Thyroid gland (tissue), 4 donors: Measurements from ENCODE around the gene KRTAP12-4. TPM values are rescaled to one million over a fixed set of nuclear protein-coding genes. Genes with fewer than 3 reads are reported as not detected.
"Not testable (repeated sequence)": the region's sequence is repeated elsewhere in the genome, so short reads cannot be mapped to it uniquely, and the experiment has no call there.

ENCODE experiments used
- DNase-seq, 2 donors: peaks; one replicate each; pipeline ENCODE4 v3.0.0-alpha.2; 2019
- H3K27ac ChIP-seq, 3 donors: fragments of 200-600 bp; sonication (generic); 1 replicate in 2 of 3; 2 replicates in 1 of 3; pipeline ENCODE4 v1.5.1; 2016 to 2019; ENCODE audit warnings: mild to moderate bottlenecking in 1 of 3, moderate library complexity in 1 of 3
- H3K27me3 ChIP-seq: fragments of 200-600 bp; sonication (generic); one replicate; pipeline ENCODE4 v1.5.1; 2019
- H3K36me3 ChIP-seq, 2 donors: fragments of 200-600 bp; sonication (generic); one replicate each; pipeline ENCODE4 v1.5.1; 2016 to 2019
- H3K4me1 ChIP-seq, 2 donors: fragments of 200-600 bp; sonication (generic); one replicate each; pipeline ENCODE4 v1.5.1; 2017 to 2019
- H3K4me3 ChIP-seq, 3 donors: fragments of 200-600 bp; sonication (generic); replicated peaks in 1 of 3; 1 replicate in 2 of 3; 2 replicates in 1 of 3; pipeline ENCODE4 v1.5.1; 2016; ENCODE audit warnings: mild to moderate bottlenecking in 1 of 3
- H3K9me3 ChIP-seq: fragments of 200-600 bp; sonication (generic); one replicate; pipeline ENCODE4 v1.5.1; 2017
- POLR2A ChIP-seq, 2 donors: fragments of 450-650 bp; IDR thresholded peaks; one replicate each; pipeline ENCODE4 v1.6.1; 2017; ENCODE audit warnings: antibody characterized with exemption in 2 of 2, mild to moderate bottlenecking in 2 of 2, moderate library complexity in 1 of 2
- WGBS, 2 donors: methylation state at CpG; one replicate each; pipeline ENCODE4 v1.1.5; 2017; 5-methylcytosine and 5-hydroxymethylcytosine counted together
- intact Hi-C: fragments of 100-400 bp; cut with DNase I; formaldehyde crosslinking; loops from one replicate; pipeline ENCODE4 v1.15.1; 2023
- total RNA-seq, 4 donors: library from RNA; depleted of rRNA; stranded (reverse); fragments of >200 nt; gene quantifications; one replicate each; pipeline ENCODE4 v1.2.3, GENCODE V29; 2016
- TF ChIP-seq, protein P1 (sequence below), 6 experiments: fragments of 200-600 bp in 3 of 6; fragments of 450-650 bp in 3 of 6; sonication (generic) in 3 of 6; IDR thresholded peaks; one replicate each; pipeline ENCODE4 v1.5.1; 2016 to 2019; ENCODE audit warnings: antibody characterized with exemption in 6 of 6, mild to moderate bottlenecking in 2 of 6, inconsistent platforms in 1 of 6, moderate library complexity in 1 of 6

Gene KRTAP12-4
- total RNA-seq, 4 donors from 2014 or later: not detected

DNA sequence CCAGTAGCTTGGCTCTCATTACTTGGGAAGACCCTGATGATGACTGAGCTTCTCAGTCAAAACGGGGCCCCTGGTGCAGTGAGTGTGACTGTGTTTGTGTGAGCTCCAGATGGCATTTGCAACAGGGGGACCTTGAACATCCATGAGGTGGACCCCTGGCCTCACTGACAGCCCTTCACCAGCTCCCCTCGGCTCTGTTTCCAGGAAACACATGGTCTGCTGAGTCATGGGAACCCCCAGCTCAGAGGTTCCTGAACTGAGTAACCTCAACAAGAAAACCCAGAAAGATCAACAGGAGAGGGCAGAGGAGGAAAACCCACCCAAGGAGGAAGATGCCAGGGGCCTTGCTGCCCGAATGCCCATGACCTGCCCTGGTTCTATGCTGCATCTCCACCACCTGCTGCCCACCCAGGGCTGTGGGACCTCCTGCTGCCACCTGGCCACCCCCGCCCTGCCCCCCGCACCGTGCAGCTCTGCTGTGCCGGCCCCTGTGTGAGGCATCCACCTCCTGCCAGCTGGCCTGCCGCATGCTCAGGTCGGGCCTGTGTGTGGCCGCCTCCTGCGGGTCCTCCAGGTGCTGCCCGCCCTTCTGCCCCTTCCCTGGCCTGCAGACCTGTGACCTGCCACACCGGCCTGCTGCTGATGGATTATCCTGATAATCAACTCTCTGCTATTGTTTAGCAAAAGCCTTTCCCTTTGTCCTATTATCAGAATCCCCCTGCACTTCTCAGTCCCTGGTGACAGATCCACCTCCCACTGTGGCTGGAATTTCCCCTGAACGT lies 31.7 kb upstream of the KRTAP12-4 start:
- Histone ChIP-seq H3K36me3 (no peaks in the 10 kb centered on the region), H3K4me3 (no peak overlapping the region), H3K9me3 (no peaks in the 10 kb centered on the region), H3K4me1 (no peaks in the 10 kb centered on the region), H3K27me3 (no peaks in the 10 kb centered on the region), H3K27ac (no peak overlapping the region)
- 56 to 70% methylated on average over 8 to 10 of the region's 14 CpGs for WGBS, 2 donors
- TF ChIP-seq POLR2A (IDR thresholded peaks at IDR 0.05): no peak
- TF ChIP-seq, protein P1, sequence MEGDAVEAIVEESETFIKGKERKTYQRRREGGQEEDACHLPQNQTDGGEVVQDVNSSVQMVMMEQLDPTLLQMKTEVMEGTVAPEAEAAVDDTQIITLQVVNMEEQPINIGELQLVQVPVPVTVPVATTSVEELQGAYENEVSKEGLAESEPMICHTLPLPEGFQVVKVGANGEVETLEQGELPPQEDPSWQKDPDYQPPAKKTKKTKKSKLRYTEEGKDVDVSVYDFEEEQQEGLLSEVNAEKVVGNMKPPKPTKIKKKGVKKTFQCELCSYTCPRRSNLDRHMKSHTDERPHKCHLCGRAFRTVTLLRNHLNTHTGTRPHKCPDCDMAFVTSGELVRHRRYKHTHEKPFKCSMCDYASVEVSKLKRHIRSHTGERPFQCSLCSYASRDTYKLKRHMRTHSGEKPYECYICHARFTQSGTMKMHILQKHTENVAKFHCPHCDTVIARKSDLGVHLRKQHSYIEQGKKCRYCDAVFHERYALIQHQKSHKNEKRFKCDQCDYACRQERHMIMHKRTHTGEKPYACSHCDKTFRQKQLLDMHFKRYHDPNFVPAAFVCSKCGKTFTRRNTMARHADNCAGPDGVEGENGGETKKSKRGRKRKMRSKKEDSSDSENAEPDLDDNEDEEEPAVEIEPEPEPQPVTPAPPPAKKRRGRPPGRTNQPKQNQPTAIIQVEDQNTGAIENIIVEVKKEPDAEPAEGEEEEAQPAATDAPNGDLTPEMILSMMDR (IDR thresholded peaks at IDR 0.05): no peak
- intact Hi-C loops: no loop called here
- DNase-seq: no peak

DNA sequence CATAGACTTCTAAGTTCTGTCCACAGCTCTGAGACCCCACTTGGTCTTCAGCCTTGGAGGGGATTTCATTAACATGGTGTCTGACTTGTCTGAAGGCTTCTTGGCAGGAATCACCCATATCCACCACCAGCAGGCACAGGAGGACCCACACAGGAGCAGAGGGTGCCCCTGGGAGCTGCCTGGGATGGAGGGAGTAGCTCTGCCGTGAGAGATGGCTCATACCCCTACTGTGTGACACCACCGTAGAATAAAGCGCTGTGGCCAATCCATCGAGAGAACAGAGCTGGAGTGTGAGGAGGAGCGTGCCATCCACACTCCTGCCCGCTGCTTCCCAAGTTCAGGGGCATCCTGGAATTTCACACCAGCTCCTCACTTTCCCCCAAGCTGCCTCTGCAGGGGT lies 30.6 kb upstream of the KRTAP12-4 start:
- H3K27me3 ChIP-seq, H3K27ac ChIP-seq, H3K36me3 ChIP-seq, intact Hi-C loops, H3K4me1 ChIP-seq, DNase-seq, H3K4me3 ChIP-seq, H3K9me3 ChIP-seq: not testable (repeated sequence)
- WGBS, 2 donors: 70 to 75% methylated on average over 4 to 6 of the region's 6 CpGs

DNA sequence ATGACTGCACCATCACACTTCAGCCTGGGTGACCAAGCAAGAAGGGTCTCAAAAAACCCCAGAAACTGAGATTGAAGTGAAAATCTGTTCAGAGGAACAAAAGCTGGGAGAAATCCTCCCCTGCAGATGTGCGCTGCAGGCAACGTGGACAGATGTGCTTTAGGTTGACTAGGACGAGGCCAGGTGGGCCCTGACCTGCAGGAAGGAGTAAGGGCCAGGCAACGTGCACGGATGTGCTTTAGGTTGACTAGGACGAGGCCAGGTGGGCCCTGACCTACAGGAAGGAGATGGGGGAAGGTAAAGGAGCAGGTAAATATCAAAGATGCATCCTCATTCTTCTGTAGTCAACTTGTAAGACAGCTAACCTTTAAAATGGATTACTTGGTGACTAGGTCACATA lies 30.0 kb upstream of the KRTAP12-4 start:
- Histone ChIP-seq H3K4me3 (no peak overlapping the region), H3K36me3 (no peaks in the 10 kb centered on the region), H3K27ac (no peak overlapping the region), H3K4me1 (no peaks in the 10 kb centered on the region), H3K27me3 (no peaks in the 10 kb centered on the region), H3K9me3 (no peaks in the 10 kb centered on the region)
- TF ChIP-seq, protein P1 (IDR thresholded peaks at IDR 0.05): no peak
- TF ChIP-seq POLR2A (IDR thresholded peaks at IDR 0.05): no peak
- DNase-seq: no peak
- intact Hi-C loops: no loop called here
- 65 to 73% methylated on average over 6 of the region's 6 CpGs for WGBS, 2 donors

DNA sequence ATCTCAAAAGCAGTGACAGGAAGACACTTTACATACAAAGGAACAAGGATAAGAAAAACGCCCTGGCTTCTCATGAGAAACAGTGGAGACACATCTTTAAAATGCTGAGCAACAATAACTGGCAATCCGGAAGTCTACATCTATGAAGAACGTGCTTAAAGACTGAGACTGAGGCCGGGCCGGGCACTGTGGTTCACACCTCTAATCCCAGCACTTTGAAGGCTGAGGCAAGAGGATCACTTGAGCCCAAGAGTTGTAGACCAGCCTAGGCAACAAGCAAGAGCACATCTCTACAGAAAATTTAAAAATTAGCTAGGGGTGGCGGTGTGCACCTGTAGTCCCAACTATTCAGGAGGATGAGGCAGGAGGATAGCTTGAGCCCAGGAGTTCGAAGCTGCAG lies 29.6 kb upstream of the KRTAP12-4 start:
- WGBS, 2 donors: 78 to 81% methylated on average over 7 of the region's 7 CpGs
- Histone ChIP-seq H3K4me3 (no peak overlapping the region), H3K27ac (no peak overlapping the region), H3K9me3 (no peaks in the 10 kb centered on the region), H3K4me1 (no peaks in the 10 kb centered on the region), H3K27me3 (no peaks in the 10 kb centered on the region), H3K36me3 (no peaks in the 10 kb centered on the region)
- intact Hi-C loops: no loop called here
- DNase-seq: no peak
- no peak for TF ChIP-seq POLR2A (IDR thresholded peaks at IDR 0.05)
- TF ChIP-seq, protein P1 (IDR thresholded peaks at IDR 0.05): no peak

DNA sequence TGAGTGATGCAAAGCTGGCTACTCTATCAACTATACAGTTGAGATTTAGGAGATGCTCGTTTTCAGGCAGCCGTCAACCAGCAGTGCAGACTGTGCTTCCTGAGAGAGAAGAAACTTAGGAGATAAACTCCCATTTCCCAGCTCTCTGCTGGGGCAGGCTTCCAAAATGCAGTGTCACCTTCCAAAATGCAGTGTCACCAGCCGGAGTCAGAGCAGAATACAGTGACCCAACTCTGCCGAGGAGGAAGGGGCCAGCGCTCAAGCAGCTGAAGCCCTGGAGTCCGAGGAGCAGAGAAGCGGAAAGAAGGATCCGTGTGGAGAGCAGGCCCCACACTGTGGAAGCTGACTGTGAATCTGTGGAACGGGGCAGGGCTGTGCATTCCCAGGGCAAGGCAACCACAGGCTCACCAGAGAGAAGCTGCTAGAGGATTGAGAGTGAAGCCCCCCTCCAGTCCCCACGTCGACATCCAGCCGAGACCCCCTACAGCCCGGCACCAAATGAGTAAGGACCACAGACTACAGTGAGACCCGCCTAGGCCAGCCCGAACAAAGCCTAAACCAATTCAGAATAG lies 28.2 kb upstream of the KRTAP12-4 start:
- Histone ChIP-seq H3K27ac (no peak overlapping the region), H3K4me1 (no peaks in the 10 kb centered on the region), H3K4me3 (no peak overlapping the region), H3K36me3 (no peaks in the 10 kb centered on the region), H3K27me3 (no peaks in the 10 kb centered on the region), H3K9me3 (no peaks in the 10 kb centered on the region)
- no peak for DNase-seq
- WGBS, 2 donors: 73 to 80% methylated on average over 14 to 15 of the region's 15 CpGs
- intact Hi-C loops: no loop called here
- TF ChIP-seq, protein P1 (IDR thresholded peaks at IDR 0.05): no peak
- TF ChIP-seq POLR2A (IDR thresholded peaks at IDR 0.05): no peak
